ENCODE measurements around the gene FGF7.

- no peak for TF ChIP-seq FOXP1 (CRISPR knock-in tag; IDR thresholded peaks at IDR 0.05)
- no peak for TF ChIP-seq EP400 (IDR thresholded peaks at IDR 0.05)
- TF ChIP-seq TRIM28 (IDR thresholded peaks at IDR 0.05): no peak
- no peak for TF ChIP-seq NR3C1 (CRISPR knock-in tag; IDR thresholded peaks at IDR 0.05)
- TF ChIP-seq NFE2L1 (tag; IDR thresholded peaks at IDR 0.05; ENCODE audit: borderline replicate concordance, low read depth): no peak
- no peak for TF ChIP-seq MGA (IDR thresholded peaks at IDR 0.05)
- no peak for TF ChIP-seq CTCF (IDR thresholded peaks at IDR 0.05 in 2 of 3, conservative IDR thresholded peaks at IDR 0.05 in 1 of 3; ENCODE audit: insufficient read depth in 2 of 3, low read depth in 1 of 3, low read length in 3 of 3)
- TF ChIP-seq ZKSCAN1 (IDR thresholded peaks at IDR 0.05; ENCODE audit: low read depth, low read length): no peak
- TF ChIP-seq ILF3 (IDR thresholded peaks at IDR 0.05; ENCODE audit: borderline replicate concordance): no peak
- no peak for TF ChIP-seq RCOR1 (IDR thresholded peaks at IDR 0.05; ENCODE audit: borderline replicate concordance in 1 of 2, low read depth in 2 of 2, low read length in 2 of 2)
- no peak for TF ChIP-seq ZBTB7A (IDR thresholded peaks at IDR 0.05; ENCODE audit: borderline replicate concordance, control insufficient read depth, low read depth, low read length)
- TF ChIP-seq ETV6 (IDR thresholded peaks at IDR 0.05; ENCODE audit: borderline replicate concordance in 1 of 2, low read depth in 2 of 2, low read length in 1 of 2): no peak
- TF ChIP-seq ETV6 (CRISPR knock-in tag; IDR thresholded peaks at IDR 0.05; ENCODE audit: borderline replicate concordance): no peak
Measured at GRCh38 chr15:49382394-49382793, 40.6 kb upstream of the FGF7 start.
